ENCODE results near the gene UTY. TPM values are rescaled to one million over a fixed set of nuclear protein-coding genes. Genes with fewer than 3 reads are reported as not detected.

UTY gene
- total and polyA plus RNA-seq, 4 donors, result 2.2 to 24.3 TPM; not detected in 2

DNA sequence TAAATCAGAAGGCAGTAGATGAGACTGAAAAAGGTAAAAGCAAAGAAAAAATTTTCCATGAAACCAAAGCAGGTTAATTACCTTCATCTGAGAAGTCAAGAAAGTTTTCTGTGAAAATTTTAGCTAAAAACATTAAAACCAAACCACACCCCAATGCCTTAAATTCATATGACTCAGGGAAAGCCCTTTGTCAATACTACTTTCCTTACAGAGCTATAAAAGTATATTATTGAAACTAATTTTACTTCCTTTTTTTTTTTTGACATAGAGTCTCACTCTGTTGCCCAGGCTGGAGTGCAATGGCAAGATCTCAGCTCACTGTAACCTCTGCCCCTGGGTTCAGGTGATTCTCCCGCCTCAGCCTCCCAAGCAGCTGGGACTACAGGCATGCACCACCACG, 117.2 kb downstream of the UTY start:
- WGBS, result 97% methylated on average over 2 of the region's 2 CpGs
- Histone ChIP-seq H3K4me3 (ENCODE audit: low read depth in 1 of 3, low read length in 3 of 3) (no peak overlapping the region), H3K36me3 (ENCODE audit: control insufficient read depth in 4 of 4, insufficient read depth in 3 of 4, low read depth in 1 of 4, low read length in 3 of 4) (peaks cover 0 to 2% (median 0%) of the 10 kb centered on the region in 4 donors), H3K4me1 (ENCODE audit: control insufficient read depth in 4 of 4, insufficient read depth in 4 of 4, low read length in 3 of 4) (no peaks in the 10 kb centered on the region), H3K9ac (ENCODE audit: low read depth in 1 of 2, low read length in 2 of 2) (no peak overlapping the region), H3K9me3 (ENCODE audit: control insufficient read depth in 4 of 4, low read length in 3 of 4) (no peaks in the 10 kb centered on the region), H3K27me3 (ENCODE audit: control insufficient read depth in 4 of 4, insufficient read depth in 4 of 4, low read length in 3 of 4) (no peaks in the 10 kb centered on the region), H3K27ac (ENCODE audit: low read depth in 1 of 2, low read length in 2 of 2) (no peak overlapping the region)
- no peak for TF ChIP-seq FOXA1 (IDR thresholded peaks at IDR 0.05)
- TF ChIP-seq, protein P1, sequence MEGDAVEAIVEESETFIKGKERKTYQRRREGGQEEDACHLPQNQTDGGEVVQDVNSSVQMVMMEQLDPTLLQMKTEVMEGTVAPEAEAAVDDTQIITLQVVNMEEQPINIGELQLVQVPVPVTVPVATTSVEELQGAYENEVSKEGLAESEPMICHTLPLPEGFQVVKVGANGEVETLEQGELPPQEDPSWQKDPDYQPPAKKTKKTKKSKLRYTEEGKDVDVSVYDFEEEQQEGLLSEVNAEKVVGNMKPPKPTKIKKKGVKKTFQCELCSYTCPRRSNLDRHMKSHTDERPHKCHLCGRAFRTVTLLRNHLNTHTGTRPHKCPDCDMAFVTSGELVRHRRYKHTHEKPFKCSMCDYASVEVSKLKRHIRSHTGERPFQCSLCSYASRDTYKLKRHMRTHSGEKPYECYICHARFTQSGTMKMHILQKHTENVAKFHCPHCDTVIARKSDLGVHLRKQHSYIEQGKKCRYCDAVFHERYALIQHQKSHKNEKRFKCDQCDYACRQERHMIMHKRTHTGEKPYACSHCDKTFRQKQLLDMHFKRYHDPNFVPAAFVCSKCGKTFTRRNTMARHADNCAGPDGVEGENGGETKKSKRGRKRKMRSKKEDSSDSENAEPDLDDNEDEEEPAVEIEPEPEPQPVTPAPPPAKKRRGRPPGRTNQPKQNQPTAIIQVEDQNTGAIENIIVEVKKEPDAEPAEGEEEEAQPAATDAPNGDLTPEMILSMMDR (IDR thresholded peaks at IDR 0.05; ENCODE audit: low read depth, low read length, missing input control), result no peak
- no peak for DNase-seq (ENCODE audit: low spot score)

DNA sequence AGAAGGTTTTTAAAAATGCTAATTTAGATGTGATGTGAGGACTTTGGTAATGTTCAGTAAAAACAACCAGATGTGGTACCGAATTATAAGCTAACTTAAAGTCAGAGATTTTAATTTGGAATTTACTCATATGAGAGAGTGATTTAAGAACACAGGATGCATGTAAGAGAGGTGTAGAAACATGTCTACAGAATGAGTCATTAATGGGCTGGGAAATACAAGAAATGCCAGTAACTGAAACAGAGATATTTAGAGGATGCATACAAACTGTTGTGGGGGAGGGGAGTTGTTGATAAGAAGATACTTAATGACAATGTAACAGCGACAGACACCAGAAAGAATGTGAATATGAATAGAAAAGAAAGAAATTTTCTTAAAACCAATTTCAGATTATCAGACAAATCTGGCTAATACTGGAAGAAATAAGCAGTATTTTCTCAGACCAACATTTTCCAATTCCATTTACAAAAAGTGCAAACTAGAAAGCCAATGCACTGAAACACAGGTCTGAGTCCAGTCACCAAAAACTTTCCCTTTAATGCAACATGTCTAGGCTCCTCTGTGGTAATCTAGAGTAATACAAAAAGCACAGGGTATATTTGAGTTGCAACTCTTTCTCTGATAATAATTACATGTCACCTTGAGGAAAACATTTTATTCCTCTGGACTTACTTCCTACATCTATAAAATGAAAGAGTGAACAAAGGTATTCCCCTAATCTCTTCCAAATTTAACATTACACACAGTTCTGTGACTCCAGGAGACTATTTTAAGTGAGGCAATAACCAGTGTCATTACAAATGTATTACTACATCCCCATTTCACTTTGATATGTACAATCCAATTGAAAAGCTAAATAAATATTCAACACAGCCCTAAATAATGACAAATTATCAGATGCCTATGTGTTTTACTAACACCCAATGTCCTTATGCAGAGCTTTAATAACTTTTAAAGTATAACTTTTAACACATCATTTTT, 117.9 kb downstream of the UTY start:
- no peaks in the 10 kb centered on the region for H3K9me3 ChIP-seq (ENCODE audit: control insufficient read depth in 4 of 4, low read length in 3 of 4)
- H3K36me3 ChIP-seq (ENCODE audit: control insufficient read depth in 4 of 4, insufficient read depth in 3 of 4, low read depth in 1 of 4, low read length in 3 of 4), result peaks cover 0 to 2% (median 0%) of the 10 kb centered on the region in 4 donors
- TF ChIP-seq, protein P1 (IDR thresholded peaks at IDR 0.05; ENCODE audit: low read depth, low read length, missing input control), result no peak
- TF ChIP-seq, protein P2, sequence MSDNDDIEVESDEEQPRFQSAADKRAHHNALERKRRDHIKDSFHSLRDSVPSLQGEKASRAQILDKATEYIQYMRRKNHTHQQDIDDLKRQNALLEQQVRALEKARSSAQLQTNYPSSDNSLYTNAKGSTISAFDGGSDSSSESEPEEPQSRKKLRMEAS (IDR thresholded peaks at IDR 0.05), result no peak
- no peak for TF ChIP-seq RAD21 (IDR thresholded peaks at IDR 0.05)
- no peak for TF ChIP-seq HNF4A (conservative IDR thresholded peaks at IDR 0.05)
- no peak for TF ChIP-seq EGR1 (IDR thresholded peaks at IDR 0.05; ENCODE audit: low read depth in 2 of 2)
- TF ChIP-seq JUND (IDR thresholded peaks at IDR 0.05), result no peak
- no peak for TF ChIP-seq TAF1 (conservative IDR thresholded peaks at IDR 0.05)
- TF ChIP-seq SP1 (IDR thresholded peaks at IDR 0.05), result no peak
- no peak for TF ChIP-seq GABPA (IDR thresholded peaks at IDR 0.05 in 1 of 2, conservative IDR thresholded peaks at IDR 0.05 in 1 of 2)
- TF ChIP-seq YY1 (IDR thresholded peaks at IDR 0.05), result no peak
- TF ChIP-seq RXRA (IDR thresholded peaks at IDR 0.05), result no peak
- 84% methylated on average over 2 of the region's 2 CpGs for WGBS
- no peak for DNase-seq (ENCODE audit: low spot score)
- no peak overlapping the region for H3K27ac ChIP-seq (ENCODE audit: low read depth in 1 of 2, low read length in 2 of 2)
- H3K27me3 ChIP-seq (ENCODE audit: control insufficient read depth in 4 of 4, insufficient read depth in 4 of 4, low read length in 3 of 4), result no peaks in the 10 kb centered on the region
- H3K4me1 ChIP-seq (ENCODE audit: control insufficient read depth in 4 of 4, insufficient read depth in 4 of 4, low read length in 3 of 4), result no peaks in the 10 kb centered on the region
- no peak overlapping the region for H3K9ac ChIP-seq (ENCODE audit: low read depth in 1 of 2, low read length in 2 of 2)
- no peak overlapping the region for H3K4me3 ChIP-seq (ENCODE audit: low read depth in 1 of 3, low read length in 3 of 3)

DNA sequence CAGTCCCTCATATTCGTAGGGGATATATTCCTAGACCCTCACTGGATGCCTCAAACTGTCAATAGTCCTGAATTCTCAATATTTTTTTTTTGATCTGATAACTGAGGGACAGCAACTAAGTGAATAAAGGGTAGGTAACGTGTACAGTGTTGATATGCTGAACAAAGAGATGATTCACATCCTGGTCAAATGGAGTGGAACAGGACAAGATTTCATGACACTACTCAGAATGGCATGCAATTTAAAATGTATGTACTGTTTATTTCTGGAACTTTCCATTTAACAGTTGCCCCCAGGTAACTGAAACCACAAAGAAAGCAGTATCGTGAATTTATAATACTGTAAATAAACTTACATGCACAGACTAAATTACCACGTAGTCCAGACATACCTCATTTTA, 128.4 kb downstream of the UTY start:
- H3K9me3 ChIP-seq (ENCODE audit: control insufficient read depth in 4 of 4, low read length in 3 of 4), result no peaks in the 10 kb centered on the region
- no peaks in the 10 kb centered on the region for H3K4me1 ChIP-seq (ENCODE audit: control insufficient read depth in 4 of 4, insufficient read depth in 4 of 4, low read length in 3 of 4)
- TF ChIP-seq EGR1 (IDR thresholded peaks at IDR 0.05; ENCODE audit: low read depth in 2 of 2) (no peak), RXRA (IDR thresholded peaks at IDR 0.05) (no peak), HNF4G (IDR thresholded peaks at IDR 0.05) (no peak), HNF4A (conservative IDR thresholded peaks at IDR 0.05) (no peak), SP1 (IDR thresholded peaks at IDR 0.05) (no peak), JUND (IDR thresholded peaks at IDR 0.05) (no peak), FOXA1 (IDR thresholded peaks at IDR 0.05) (no peak), RAD21 (IDR thresholded peaks at IDR 0.05) (no peak)
- TF ChIP-seq, protein P3, sequence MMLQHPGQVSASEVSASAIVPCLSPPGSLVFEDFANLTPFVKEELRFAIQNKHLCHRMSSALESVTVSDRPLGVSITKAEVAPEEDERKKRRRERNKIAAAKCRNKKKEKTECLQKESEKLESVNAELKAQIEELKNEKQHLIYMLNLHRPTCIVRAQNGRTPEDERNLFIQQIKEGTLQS (IDR thresholded peaks at IDR 0.05), result no peak
- H3K4me3 ChIP-seq (ENCODE audit: low read depth in 1 of 3, low read length in 3 of 3), result no peak overlapping the region
- H3K27me3 ChIP-seq (ENCODE audit: control insufficient read depth in 4 of 4, insufficient read depth in 4 of 4, low read length in 3 of 4), result no peaks in the 10 kb centered on the region
- no peak overlapping the region for H3K9ac ChIP-seq (ENCODE audit: low read depth in 1 of 2, low read length in 2 of 2)
- peaks cover 0 to 14% (median 1%) of the 10 kb centered on the region in 4 donors for H3K36me3 ChIP-seq (ENCODE audit: control insufficient read depth in 4 of 4, insufficient read depth in 3 of 4, low read depth in 1 of 4, low read length in 3 of 4)
- DNase-seq (ENCODE audit: low spot score), result no peak
- H3K27ac ChIP-seq (ENCODE audit: low read depth in 1 of 2, low read length in 2 of 2), result no peak overlapping the region
- 95% methylated on average over 4 of the region's 4 CpGs for WGBS
